H9 (cell line): ENCODE results near the gene CRELD2. TPM values are rescaled to one million over a fixed set of nuclear protein-coding genes. Genes with fewer than 3 reads are reported as not detected.

Source experiments
- DNase-seq: peaks from one replicate; pipeline ENCODE4 v3.0.0-alpha.2; 2017
- H2AFZ ChIP-seq: one replicate; pipeline ENCODE4 v1.6.1; 2013; ENCODE audit warnings: mild to moderate bottlenecking, low read length, control low read depth, moderate library complexity
- H2AK5ac ChIP-seq: 2 replicates; pipeline ENCODE4 v1.6.1; 2013; ENCODE audit warnings: low read length, control low read depth, mixed read lengths; ENCODE audit not compliant: insufficient read length
- H2BK120ac ChIP-seq: one replicate; pipeline ENCODE4 v1.6.1; 2013; ENCODE audit warnings: low read depth, mild to moderate bottlenecking, low read length, control low read depth, inconsistent platforms; ENCODE audit not compliant: poor library complexity, severe bottlenecking
- H2BK12ac ChIP-seq: 2 replicates; pipeline ENCODE4 v1.6.1; 2013; ENCODE audit warnings: low read length, control low read depth, mixed read lengths, low read depth; ENCODE audit not compliant: insufficient read length
- H2BK15ac ChIP-seq: 2 replicates; pipeline ENCODE4 v1.6.1; 2013; ENCODE audit warnings: low read depth, low read length, control low read depth
- H2BK20ac ChIP-seq: one replicate; pipeline ENCODE4 v1.6.1; 2013; ENCODE audit warnings: low read depth, mild to moderate bottlenecking, low read length, control low read depth, inconsistent platforms; ENCODE audit not compliant: poor library complexity, severe bottlenecking
- H2BK5ac ChIP-seq: 2 replicates; pipeline ENCODE4 v1.6.1; 2013; ENCODE audit warnings: low read length, control low read depth, mixed read lengths; ENCODE audit not compliant: insufficient read length
- H3K14ac ChIP-seq: 2 replicates; pipeline ENCODE4 v1.6.1; 2013; ENCODE audit warnings: low read length, control low read depth; ENCODE audit not compliant: insufficient read depth
- H3K18ac ChIP-seq: 2 replicates; pipeline ENCODE4 v1.6.1; 2013; ENCODE audit warnings: low read depth, mild to moderate bottlenecking, mixed read lengths, low read length, control low read depth; ENCODE audit not compliant: insufficient read length
- H3K23ac ChIP-seq: 2 replicates; pipeline ENCODE4 v1.6.1; 2013; ENCODE audit warnings: low read length, control low read depth, mixed read lengths, low read depth; ENCODE audit not compliant: insufficient read length
- H3K23me2 ChIP-seq: 2 replicates; pipeline ENCODE4 v1.6.1; 2013; ENCODE audit warnings: low read depth, mild to moderate bottlenecking, mixed read lengths, low read length, control low read depth; ENCODE audit not compliant: insufficient read length, poor library complexity, severe bottlenecking
- H3K27ac ChIP-seq: 2 replicates; pipeline ENCODE4 v1.5.1; 2013; ENCODE audit warnings: low read length, control low read depth, mixed read lengths, low read depth; ENCODE audit not compliant: insufficient read length
- H3K27me3 ChIP-seq: 2 replicates; pipeline ENCODE4 v1.6.1; 2013; ENCODE audit warnings: low read length, control low read depth, inconsistent platforms; ENCODE audit not compliant: insufficient read depth
- H3K4ac ChIP-seq: 2 replicates; pipeline ENCODE4 v1.6.1; 2013; ENCODE audit warnings: low read depth, mild to moderate bottlenecking, control low read depth, inconsistent platforms, low read length, moderate library complexity
- H3K4me1 ChIP-seq: 2 replicates; pipeline ENCODE4 v1.6.1; 2013; ENCODE audit warnings: low read length, control low read depth, inconsistent platforms; ENCODE audit not compliant: insufficient read depth
- H3K4me2 ChIP-seq: 2 replicates; pipeline ENCODE4 v1.6.1; 2013; ENCODE audit warnings: low read length, control low read depth, mixed read lengths; ENCODE audit not compliant: insufficient read length, insufficient read depth
- H3K56ac ChIP-seq: 2 replicates; pipeline ENCODE4 v1.6.1; 2013; ENCODE audit warnings: low read depth, mild to moderate bottlenecking, mixed read lengths, low read length, control low read depth; ENCODE audit not compliant: insufficient read length
- H3K79me1 ChIP-seq: 2 replicates; pipeline ENCODE4 v1.6.1; 2013; ENCODE audit warnings: low read depth, mild to moderate bottlenecking, moderate library complexity, low read length, control low read depth, inconsistent platforms; ENCODE audit not compliant: insufficient read depth, poor library complexity, severe bottlenecking
- H3K79me2 ChIP-seq: 2 replicates; pipeline ENCODE4 v1.6.1; 2013; ENCODE audit warnings: low read length, control low read depth, inconsistent platforms; ENCODE audit not compliant: insufficient read depth
- H3K9ac ChIP-seq: 2 replicates; pipeline ENCODE4 v1.6.1; 2013; ENCODE audit warnings: low read length, control low read depth, mixed read lengths; ENCODE audit not compliant: insufficient read length; ENCODE audit errors: extremely low read depth
- H3K9me3 ChIP-seq: one replicate; pipeline ENCODE4 v1.6.1; 2013; ENCODE audit warnings: low read depth, low read length, inconsistent platforms; ENCODE audit not compliant: control insufficient read depth
- H3T11ph ChIP-seq: one replicate; pipeline ENCODE4 v1.6.1; 2013; ENCODE audit warnings: mild to moderate bottlenecking, low read length, control low read depth, inconsistent platforms
- H4K20me1 ChIP-seq: one replicate; pipeline ENCODE4 v1.6.1; 2013; ENCODE audit not compliant: control insufficient read depth, insufficient read length, insufficient read depth
- H4K5ac ChIP-seq: 2 replicates; pipeline ENCODE4 v1.6.1; 2013; ENCODE audit warnings: low read depth, mild to moderate bottlenecking, mixed read lengths, low read length, control low read depth; ENCODE audit not compliant: insufficient read length
- H4K8ac ChIP-seq: replicated peaks from 2 replicates; pipeline ENCODE4 v1.6.1; 2013; ENCODE audit warnings: low read length, control low read depth, mixed read lengths, low read depth; ENCODE audit not compliant: insufficient read length
- H4K91ac ChIP-seq: 2 replicates; pipeline ENCODE4 v1.6.1; 2013; ENCODE audit warnings: low read depth, mild to moderate bottlenecking, moderate library complexity, mixed read lengths, low read length, control low read depth; ENCODE audit not compliant: insufficient read length
- H3K27ac Mint-ChIP-seq, 3 experiments: 2 replicates in 2 of 3; 3 replicates in 1 of 3; pipeline ENCODE4 v1.8.0; 2020 to 2021; ENCODE audit warnings: mixed read lengths in 3 of 3, mild to moderate bottlenecking in 1 of 3, moderate library complexity in 1 of 3
- H3K27me3 Mint-ChIP-seq: 2 replicates; pipeline ENCODE4 v1.8.0; 2021; ENCODE audit warnings: low read depth, mild to moderate bottlenecking, moderate library complexity, mixed read lengths
- H3K36me3 Mint-ChIP-seq, 3 experiments: 2 replicates in 2 of 3; 3 replicates in 1 of 3; pipeline ENCODE4 v1.8.0; 2020 to 2021; ENCODE audit warnings: low read depth in 3 of 3, mixed read lengths in 3 of 3; ENCODE audit not compliant: insufficient read depth in 1 of 3
- H3K4me1 Mint-ChIP-seq, 2 experiments: 2 replicates each; pipeline ENCODE4 v1.8.0; 2020; ENCODE audit warnings: mixed read lengths in 2 of 2
- H3K4me3 Mint-ChIP-seq, 2 experiments: 2 replicates in 1 of 2; 3 replicates in 1 of 2; pipeline ENCODE4 v1.8.0; 2020 to 2021; ENCODE audit warnings: mild to moderate bottlenecking in 2 of 2, mixed read lengths in 2 of 2, moderate library complexity in 1 of 2
- H3K9me3 Mint-ChIP-seq, 2 experiments: 2 replicates in 1 of 2; 3 replicates in 1 of 2; pipeline ENCODE4 v1.8.0; 2020; ENCODE audit warnings: mild to moderate bottlenecking in 2 of 2, mixed read lengths in 2 of 2, moderate library complexity in 1 of 2
- CTCF ChIP-seq: fragments of 200-600 bp; sonication (generic); conservative IDR thresholded peaks from 3 replicates; pipeline ENCODE4 v1.8.0; 2021; ENCODE audit warnings: antibody characterized with exemption, mild to moderate bottlenecking
- WGBS: extraction: QIAGEN DNeasy Blood & Tissue Kit; methylation state at CpG from one replicate; pipeline ENCODE4 v1.1.7; 2013; ENCODE audit warnings: missing lambda C conversion rate, low lambda C conversion rate, mixed read lengths; ENCODE audit not compliant: insufficient read length; ENCODE audit errors: extremely low coverage; 5-methylcytosine and 5-hydroxymethylcytosine counted together
- total RNA-seq: library from RNA; stranded (reverse); gene quantifications from 2 replicates; pipeline ENCODE4 v1.2.1, GENCODE V29; 2021

CRELD2 gene
- total RNA-seq, 1 experiment from 2014 or later: 34.7 TPM

DNA sequence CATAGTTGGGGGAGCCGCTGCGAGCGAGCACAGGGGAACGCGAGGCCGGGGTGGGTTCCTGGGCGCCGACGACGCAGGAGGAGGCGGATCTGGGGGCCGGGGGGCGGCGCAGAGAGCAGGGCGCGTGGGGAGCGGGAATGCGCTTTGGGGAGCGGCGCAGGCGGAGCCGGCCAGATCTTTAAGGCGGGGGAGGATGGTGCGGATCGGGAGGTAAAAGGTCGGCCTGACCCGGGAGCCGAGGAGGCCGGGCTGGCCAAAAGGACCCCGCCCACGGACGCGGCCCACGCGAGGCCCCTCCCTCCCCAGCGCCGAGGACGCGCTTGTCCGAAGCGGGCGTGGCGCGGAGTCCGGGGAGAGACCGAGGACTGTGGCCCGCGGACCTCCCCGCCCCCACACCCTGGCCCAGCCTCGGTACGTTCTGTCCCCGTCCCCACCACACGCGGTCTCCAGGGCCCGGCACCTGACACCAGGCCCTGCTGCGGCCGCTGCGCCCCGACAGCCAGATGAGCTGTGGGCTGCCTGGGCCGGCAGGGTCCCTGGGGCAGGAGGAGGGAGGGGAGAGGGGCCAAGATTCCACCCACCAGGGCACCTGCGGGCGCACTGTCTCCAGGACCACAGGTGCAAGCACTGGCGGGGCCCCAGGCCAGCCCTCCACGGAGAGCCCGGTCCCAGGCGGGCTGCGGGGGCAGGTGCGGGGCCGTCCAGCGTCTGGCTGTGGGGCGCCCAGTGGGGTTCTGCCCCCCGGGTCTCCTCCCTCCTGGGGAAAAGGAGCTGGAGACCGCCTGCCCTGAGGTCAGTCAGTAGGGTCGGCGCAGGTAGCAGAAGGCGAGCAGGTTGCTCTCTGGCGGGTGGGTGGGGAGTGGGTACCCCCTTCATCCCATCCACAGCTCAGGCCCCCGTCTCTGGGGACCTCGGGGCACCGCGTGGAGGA is 53.1 kb downstream of the CRELD2 start:
- no peak overlapping the region for H3K27ac Mint-ChIP-seq
- no peak overlapping the region for H4K8ac ChIP-seq
- H3K23ac ChIP-seq: no peak overlapping the region
- no peak overlapping the region for H2BK5ac ChIP-seq
- H3K9ac ChIP-seq: no peak overlapping the region
- H3K23me2 ChIP-seq: no peaks in the 10 kb centered on the region
- no peaks in the 10 kb centered on the region for H3K79me1 ChIP-seq
- H3K4ac ChIP-seq: no peak overlapping the region
- peak overlapping the region; percentile 59 to 74 for H3K4me3 Mint-ChIP-seq
- peak overlapping the region; percentile 11 for H3K4me2 ChIP-seq
- no peak overlapping the region for H2AFZ ChIP-seq
- no peaks in the 10 kb centered on the region; a peak in 1 of 5 replicates for H3K9me3 Mint-ChIP-seq
- H3K27ac ChIP-seq: no peak overlapping the region
- H3K9me3 ChIP-seq: no peaks in the 10 kb centered on the region
- no peak overlapping the region for H3T11ph ChIP-seq
- H3K4me1 ChIP-seq: no peaks in the 10 kb centered on the region; the same call in 1 of the 2 replicates
- H2BK15ac ChIP-seq: no peak overlapping the region
- H3K27me3 ChIP-seq: no peaks in the 10 kb centered on the region
- no peak overlapping the region for H4K91ac ChIP-seq
- H3K56ac ChIP-seq: no peak overlapping the region
- no peak overlapping the region for H2BK20ac ChIP-seq
- DNase-seq: peak; percentile 47
- H4K5ac ChIP-seq: no peak overlapping the region
- no peak overlapping the region for H2BK12ac ChIP-seq
- no peak overlapping the region for H2BK120ac ChIP-seq
- H2AK5ac ChIP-seq: no peak overlapping the region
- H3K36me3 Mint-ChIP-seq: peaks cover 0 to 2% (median 0%) of the 10 kb centered on the region in 3 experiments; a peak in 1 of 7 replicates
- no peaks in the 10 kb centered on the region for H3K79me2 ChIP-seq
- H4K20me1 ChIP-seq: peaks cover 3% of the 10 kb centered on the region
- H3K4me1 Mint-ChIP-seq: peaks cover 5 to 9% of the 10 kb centered on the region in 2 experiments
- H3K27me3 Mint-ChIP-seq: peaks cover 16% of the 10 kb centered on the region
- WGBS: no CpG with 5 or more reads among the region's 81 CpGs
- H3K14ac ChIP-seq: no peak overlapping the region
- H3K18ac ChIP-seq: no peak overlapping the region
- no peak for TF ChIP-seq CTCF
